Prostate gland (tissue), 2 donors: ENCODE results near the gene TBC1D22A. TPM values are rescaled to one million over a fixed set of nuclear protein-coding genes. Genes with fewer than 3 reads are reported as not detected.

ENCODE experiments used
- DNase-seq: peaks from one replicate; pipeline ENCODE4 v3.0.0-alpha.2; 2019; ENCODE audit warnings: low spot score
- H3K27ac ChIP-seq, 2 donors: fragments of 200-600 bp; sonication (generic); 2 replicates each; pipeline ENCODE4 v1.5.1; 2017 to 2019
- H3K27me3 ChIP-seq: fragments of 200-600 bp; sonication (generic); replicated peaks from 2 replicates; pipeline ENCODE4 v1.5.1; 2019; ENCODE audit not compliant: insufficient read depth
- H3K36me3 ChIP-seq, 2 donors: fragments of 200-600 bp; sonication (generic); 1 replicate in 1 of 2; 2 replicates in 1 of 2; pipeline versions ENCODE4 v1.5.1 to v1.8.1; 2017 to 2019
- H3K4me1 ChIP-seq: fragments of 200-600 bp; sonication (generic); replicated peaks from 2 replicates; pipeline ENCODE4 v1.5.1; 2019
- H3K4me3 ChIP-seq, 2 donors: fragments of 200-600 bp; sonication (generic); 2 replicates each; pipeline ENCODE4 v1.5.1; 2017 to 2019
- H3K9me3 ChIP-seq: fragments of 200-600 bp; sonication (generic); 2 replicates; pipeline ENCODE4 v1.5.1; 2017
- POLR2A ChIP-seq: fragments of 450-650 bp; IDR thresholded peaks from one replicate; pipeline ENCODE4 v1.6.1; 2016; ENCODE audit warnings: antibody characterized with exemption, mild to moderate bottlenecking
- POLR2AphosphoS5 ChIP-seq: sonication (generic); formaldehyde crosslinking; IDR thresholded peaks from one replicate; pipeline ENCODE4 v1.6.1; 2017; ENCODE audit warnings: antibody characterized with exemption
- WGBS: methylation state at CpG from one replicate; pipeline ENCODE4 v1.1.5; 2018; 5-methylcytosine and 5-hydroxymethylcytosine counted together
- intact Hi-C: fragments of 100-400 bp; cut with DNase I; formaldehyde crosslinking; loops from one replicate; pipeline ENCODE4 v1.14.2; 2022
- total RNA-seq, 2 donors: library from RNA; depleted of rRNA; stranded (reverse); fragments of >200 nt; gene quantifications; one replicate each; pipeline ENCODE4 v1.1.0, GENCODE V29; 2016
- TF ChIP-seq, protein P1 (sequence below), 4 experiments: fragments of 200-600 bp in 2 of 4; fragments of 450-650 bp in 2 of 4; sonication (generic) in 2 of 4; IDR thresholded peaks; 1 replicate in 3 of 4; 2 replicates in 1 of 4; pipeline ENCODE4 v1.5.1; 2016 to 2019; ENCODE audit warnings: antibody characterized with exemption in 4 of 4, mild to moderate bottlenecking in 2 of 4, moderate library complexity in 2 of 4

The TBC1D22A gene
- total RNA-seq, 2 donors from 2014 or later: 16.0 to 30.7 TPM

DNA sequence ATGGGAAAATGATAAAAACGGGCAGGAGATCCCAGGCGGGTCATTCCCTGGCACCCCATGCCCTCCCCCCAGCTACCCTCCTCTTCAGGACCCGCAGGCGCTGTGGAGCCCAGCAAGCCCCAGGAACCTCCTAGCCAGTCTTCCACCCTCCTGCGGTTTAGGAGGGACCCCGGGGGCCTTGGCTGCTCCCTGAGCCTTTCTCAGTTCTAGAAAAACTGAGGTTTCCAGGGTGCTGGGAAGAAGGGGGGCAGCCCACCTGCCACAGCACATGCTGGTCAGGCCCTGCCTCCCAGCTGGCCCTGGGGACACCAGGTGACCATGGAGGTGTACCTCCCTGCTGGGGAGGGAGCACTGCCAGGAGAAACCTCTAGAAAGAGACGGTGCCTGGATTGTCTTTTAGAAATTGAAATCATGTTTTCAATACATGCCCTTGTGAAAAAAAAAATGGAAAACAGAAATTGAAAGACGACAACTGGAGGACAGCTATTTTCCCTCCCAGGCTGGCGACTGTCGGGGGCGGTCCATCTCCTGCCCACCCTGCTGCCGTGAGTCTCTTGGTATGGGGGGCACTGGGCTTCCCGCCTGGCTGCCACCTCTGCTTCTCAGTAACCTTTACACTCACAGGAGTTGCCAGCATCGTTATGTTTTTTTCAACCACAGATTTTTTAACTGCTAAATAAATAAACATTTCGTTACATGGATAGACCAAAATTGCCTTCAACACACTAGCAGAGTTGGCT, 398.5 kb downstream of the TBC1D22A start:
- H3K4me3 ChIP-seq: no peak overlapping the region
- no peaks in the 10 kb centered on the region for H3K9me3 ChIP-seq
- H3K27me3 ChIP-seq: no peaks in the 10 kb centered on the region
- no peak overlapping the region for H3K27ac ChIP-seq
- TF ChIP-seq POLR2A (no peak), POLR2AphosphoS5 (no peak)
- TF ChIP-seq, protein P1, sequence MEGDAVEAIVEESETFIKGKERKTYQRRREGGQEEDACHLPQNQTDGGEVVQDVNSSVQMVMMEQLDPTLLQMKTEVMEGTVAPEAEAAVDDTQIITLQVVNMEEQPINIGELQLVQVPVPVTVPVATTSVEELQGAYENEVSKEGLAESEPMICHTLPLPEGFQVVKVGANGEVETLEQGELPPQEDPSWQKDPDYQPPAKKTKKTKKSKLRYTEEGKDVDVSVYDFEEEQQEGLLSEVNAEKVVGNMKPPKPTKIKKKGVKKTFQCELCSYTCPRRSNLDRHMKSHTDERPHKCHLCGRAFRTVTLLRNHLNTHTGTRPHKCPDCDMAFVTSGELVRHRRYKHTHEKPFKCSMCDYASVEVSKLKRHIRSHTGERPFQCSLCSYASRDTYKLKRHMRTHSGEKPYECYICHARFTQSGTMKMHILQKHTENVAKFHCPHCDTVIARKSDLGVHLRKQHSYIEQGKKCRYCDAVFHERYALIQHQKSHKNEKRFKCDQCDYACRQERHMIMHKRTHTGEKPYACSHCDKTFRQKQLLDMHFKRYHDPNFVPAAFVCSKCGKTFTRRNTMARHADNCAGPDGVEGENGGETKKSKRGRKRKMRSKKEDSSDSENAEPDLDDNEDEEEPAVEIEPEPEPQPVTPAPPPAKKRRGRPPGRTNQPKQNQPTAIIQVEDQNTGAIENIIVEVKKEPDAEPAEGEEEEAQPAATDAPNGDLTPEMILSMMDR (IDR thresholded peaks at IDR 0.05): no peak
- H3K4me1 ChIP-seq: no peaks in the 10 kb centered on the region
- intact Hi-C loops: no loop called here
- no peaks in the 10 kb centered on the region for H3K36me3 ChIP-seq
- WGBS: 78% methylated on average over 15 of the region's 15 CpGs
- no peak for DNase-seq

DNA sequence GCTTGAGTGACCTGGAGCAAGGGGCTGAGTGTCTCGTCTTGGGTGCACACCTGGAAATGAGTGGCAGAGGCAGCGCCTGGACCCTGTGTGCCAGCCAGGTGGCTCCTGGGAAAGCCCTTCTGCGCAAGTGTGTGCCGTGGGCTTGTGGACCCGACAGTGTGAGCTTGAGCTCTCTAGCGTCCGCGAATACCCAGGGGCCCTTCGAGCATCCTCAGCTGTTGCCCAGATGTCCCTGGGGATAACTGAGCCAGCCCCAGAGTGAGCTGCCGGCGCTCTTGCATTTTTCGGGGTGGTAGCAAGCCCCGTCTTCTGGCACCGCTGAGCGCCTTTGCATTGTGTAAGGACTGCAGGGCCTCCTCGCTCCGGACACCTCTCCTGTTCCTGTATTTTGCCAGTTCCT, 399.2 kb downstream of the TBC1D22A start:
- Histone ChIP-seq H3K27ac (no peak overlapping the region), H3K4me1 (no peaks in the 10 kb centered on the region), H3K36me3 (no peaks in the 10 kb centered on the region), H3K9me3 (no peaks in the 10 kb centered on the region), H3K4me3 (no peak overlapping the region), H3K27me3 (no peaks in the 10 kb centered on the region)
- DNase-seq: no peak
- TF ChIP-seq POLR2AphosphoS5 (no peak), POLR2A (no peak)
- TF ChIP-seq, protein P1 (IDR thresholded peaks at IDR 0.05): no peak
- intact Hi-C loops: no loop called here
- 80% methylated on average over 17 of the region's 17 CpGs for WGBS

DNA sequence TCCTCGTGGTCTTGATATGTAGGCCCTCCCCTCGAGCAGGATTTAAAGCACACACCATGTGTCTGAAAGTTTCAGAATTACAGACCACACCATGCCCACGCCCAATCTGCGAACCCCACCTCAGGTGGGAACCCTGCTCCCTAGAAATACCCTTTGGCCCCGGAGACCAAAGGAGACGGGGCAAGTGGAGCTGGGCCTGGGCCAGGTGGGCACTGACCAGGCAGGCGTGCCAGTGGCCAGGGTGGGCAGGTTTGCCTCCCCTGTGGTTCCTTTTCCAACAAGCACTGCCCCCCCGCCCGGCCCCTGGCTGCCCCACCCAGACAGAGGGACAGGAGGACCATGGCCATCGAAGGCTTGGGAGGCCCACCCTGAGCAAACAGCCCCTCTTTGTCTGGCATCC, 400.4 kb downstream of the TBC1D22A start:
- no peak for DNase-seq
- no peaks in the 10 kb centered on the region for H3K36me3 ChIP-seq
- 86% methylated on average over 10 of the region's 10 CpGs for WGBS
- intact Hi-C loops: no loop called here
- TF ChIP-seq POLR2A: no peak
- TF ChIP-seq, protein P1 (IDR thresholded peaks at IDR 0.05): no peak
- no peak for TF ChIP-seq POLR2AphosphoS5
- no peak overlapping the region for H3K27ac ChIP-seq
- H3K9me3 ChIP-seq: no peaks in the 10 kb centered on the region
- H3K4me3 ChIP-seq: no peak overlapping the region
- no peaks in the 10 kb centered on the region for H3K27me3 ChIP-seq
- no peaks in the 10 kb centered on the region for H3K4me1 ChIP-seq

DNA sequence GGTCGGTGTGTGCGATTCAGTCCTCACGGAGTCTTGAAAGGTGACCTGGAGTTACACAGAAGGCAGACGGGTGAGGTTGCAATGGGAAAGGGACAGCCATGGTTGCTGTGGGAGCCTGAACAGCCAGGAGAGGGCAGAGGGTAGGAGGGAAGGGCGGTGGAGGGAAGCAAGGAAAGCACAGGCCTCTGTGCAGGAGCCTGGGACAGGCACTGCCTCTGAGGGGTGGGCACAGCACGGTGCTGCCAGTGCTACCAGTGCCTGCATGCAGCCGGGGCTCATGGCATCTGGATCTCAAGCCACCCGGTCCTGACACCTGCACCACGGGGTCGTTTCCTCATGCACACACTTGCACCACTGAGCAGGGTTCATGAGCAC, 401.0 kb downstream of the TBC1D22A start:
- Histone ChIP-seq H3K27ac (no peak overlapping the region), H3K4me3 (no peak overlapping the region), H3K9me3 (no peaks in the 10 kb centered on the region), H3K36me3 (no peaks in the 10 kb centered on the region), H3K4me1 (no peaks in the 10 kb centered on the region), H3K27me3 (no peaks in the 10 kb centered on the region)
- WGBS: 93% methylated on average over 10 of the region's 10 CpGs
- no peak for DNase-seq
- intact Hi-C loops: no loop called here
- TF ChIP-seq, protein P1 (IDR thresholded peaks at IDR 0.05): no peak
- TF ChIP-seq POLR2AphosphoS5 (no peak), POLR2A (no peak)

DNA sequence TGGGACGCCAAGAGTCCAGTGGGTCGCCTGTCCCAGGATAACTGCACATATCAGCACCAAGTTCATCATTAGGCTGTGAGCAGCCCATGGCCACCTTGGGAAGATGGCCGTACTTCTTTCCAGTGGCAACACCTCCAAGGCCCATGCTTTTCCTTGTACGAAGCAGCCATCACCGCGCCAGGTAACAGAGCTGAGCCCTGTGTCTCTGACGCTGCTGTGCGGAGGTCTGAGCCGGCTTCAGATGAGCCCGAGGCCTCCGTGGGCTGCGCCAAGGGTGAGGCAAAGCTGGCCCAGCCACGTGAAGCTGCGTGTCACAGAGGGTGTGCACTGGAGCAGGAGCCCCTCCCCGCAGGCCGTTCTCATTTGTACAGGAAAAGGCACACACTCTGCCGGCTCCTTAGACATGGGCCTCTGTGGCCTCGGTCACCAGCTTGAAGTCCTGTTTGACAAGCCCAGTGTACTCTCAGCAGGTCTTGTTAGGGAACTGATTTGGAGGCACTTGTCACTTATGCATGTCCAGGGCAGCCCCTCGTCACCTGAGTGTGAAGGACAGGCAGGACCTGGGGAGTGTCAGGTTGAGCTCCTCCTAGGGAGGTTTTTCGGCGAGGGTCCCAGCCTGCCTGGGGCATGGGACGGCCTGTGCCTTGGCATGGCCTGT, 401.5 kb downstream of the TBC1D22A start:
- Histone ChIP-seq H3K4me3 (no peak overlapping the region), H3K27me3 (no peaks in the 10 kb centered on the region), H3K9me3 (no peaks in the 10 kb centered on the region), H3K27ac (no peak overlapping the region), H3K36me3 (no peaks in the 10 kb centered on the region), H3K4me1 (no peaks in the 10 kb centered on the region)
- no peak for DNase-seq
- no peak for TF ChIP-seq POLR2AphosphoS5
- TF ChIP-seq, protein P1 (IDR thresholded peaks at IDR 0.05): no peak
- TF ChIP-seq POLR2A: no peak
- intact Hi-C loops: no loop called here
- WGBS: 84% methylated on average over 22 of the region's 22 CpGs
